Ovary (tissue), 3 donors: ENCODE measurements around the gene VARS1.

ENCODE experiments used
- CTCF ChIP-seq, 3 donors: fragments of 450-650 bp in 2 of 3; fragments of 200-600 bp in 1 of 3; IDR thresholded peaks; one replicate each; pipeline versions ENCODE4 v1.5.1 to v1.8.0; 2016 to 2022; ENCODE audit warnings: antibody characterized with exemption in 3 of 3, mild to moderate bottlenecking in 1 of 3
- EP300 ChIP-seq: sonication (generic); formaldehyde crosslinking; IDR thresholded peaks from one replicate; pipeline ENCODE4 v1.6.1; 2017; ENCODE audit warnings: antibody characterized with exemption
- POLR2A ChIP-seq: fragments of 450-650 bp; IDR thresholded peaks from one replicate; pipeline ENCODE4 v1.6.1; 2017; ENCODE audit warnings: antibody characterized with exemption, mild to moderate bottlenecking, moderate library complexity
- donor health status: DM: no; HTN: no; CAD: no.

GRCh38 chr6:31765910-31766794 lies 29.4 kb downstream of the VARS1 start:
- TF ChIP-seq CTCF (IDR thresholded peaks at IDR 0.05): no peak
- no peak for TF ChIP-seq POLR2A
- no peak for TF ChIP-seq EP300
